Measurements from ENCODE around the gene PNPLA7. TPM values are rescaled to one million over a fixed set of nuclear protein-coding genes. Genes with fewer than 3 reads are reported as not detected.

Gene PNPLA7
- total and polyA plus RNA-seq, 2 of the 8 experiments (the other 6 are each of a cell fraction or from before 2014, with no cell fraction given): 0.35 to 0.47 TPM

GRCh38 chr9:137474271-137474670 lies 75.9 kb downstream of the PNPLA7 start:
- H3K36me3 ChIP-seq (ENCODE audit: control insufficient read depth in 2 of 4, insufficient read depth in 4 of 4, low read length in 3 of 4): no peaks in the 10 kb centered on the region
- no peak overlapping the region for H3K4me2 ChIP-seq (ENCODE audit: insufficient read depth in 1 of 2, low read depth in 2 of 2, low read length in 2 of 2)
- H3K9me3 ChIP-seq (ENCODE audit: insufficient read depth in 2 of 2, low read depth in 1 of 2, low read length in 1 of 2): peaks cover 4 to 11% of the 10 kb centered on the region in 2 experiments; a peak in 3 of 4 replicates
- no peaks in the 10 kb centered on the region for H3K23me2 ChIP-seq (ENCODE audit: low read depth, low read length)
- no peak overlapping the region for H3K23ac ChIP-seq (ENCODE audit: insufficient read length)
- no peak overlapping the region for H2AFZ ChIP-seq (ENCODE audit: low read length)
- ChIA-PET POLR2A (ENCODE audit: partially characterized antibody) (no interaction called here), CTCF (ENCODE audit: partially characterized antibody) (interaction anchor here (1.2 to 1.5 kb wide), 3 partner anchors 11 to 1246 kb away, joined by 3 to 4 read pairs (median 3); no protein-coding TSS in a partner anchor)
- TF ChIP-seq E2F6 (IDR thresholded peaks at IDR 0.05): no peak
- TF ChIP-seq RXRA (IDR thresholded peaks at IDR 0.05; ENCODE audit: insufficient read depth, low read depth, low read length): no peak
- TF ChIP-seq TAF1 (IDR thresholded peaks at IDR 0.05; ENCODE audit: low read depth, low read length): no peak
- no peak for TF ChIP-seq SRF (IDR thresholded peaks at IDR 0.05; ENCODE audit: low read depth, low read length)
- no peak for TF ChIP-seq RAD21 (IDR thresholded peaks at IDR 0.05 in 1 of 2, conservative IDR thresholded peaks at IDR 0.05 in 1 of 2; ENCODE audit: low read depth in 2 of 2, low read length in 2 of 2)
- DNase-seq (ENCODE audit: low read depth in 1 of 2, low spot score in 2 of 2): no peak
- H2BK120ac ChIP-seq (replicated peaks; ENCODE audit: low read depth, low read length): no peak overlapping the region
- H3K18ac ChIP-seq (ENCODE audit: extremely low read depth, low read length): no peak overlapping the region
- H2BK20ac ChIP-seq (ENCODE audit: low read length): no peak overlapping the region
- H3K79me2 ChIP-seq (ENCODE audit: control insufficient read depth in 1 of 2, insufficient read depth in 2 of 2, low read length in 2 of 2): no peaks in the 10 kb centered on the region
- 93% methylated on average over 16 of the region's 18 CpGs; no CpG with 5 or more reads in 1 of the 2 experiments for WGBS, 2 experiments (ENCODE audit: extremely low coverage in 1 of 2, insufficient coverage in 1 of 2, insufficient read length in 1 of 2, insufficient replicate concordance in 2 of 2, low coverage in 1 of 2, low lambda C conversion rate in 2 of 2, missing lambda C conversion rate in 1 of 2)
- no peak overlapping the region for H4K5ac ChIP-seq (ENCODE audit: insufficient read length, low read depth, low read length)
- H3K4ac ChIP-seq (replicated peaks; ENCODE audit: insufficient read length, low read depth, low read length): no peak overlapping the region
- FAIRE-seq: no peak
- H4K91ac ChIP-seq (replicated peaks; ENCODE audit: insufficient read length, low read length): no peak overlapping the region
- H2BK12ac ChIP-seq (ENCODE audit: low read depth, low read length): no peak overlapping the region
- H3K9ac ChIP-seq (replicated peaks in 1 of 4; ENCODE audit: extremely low read depth in 1 of 4, low read depth in 3 of 4, low read length in 3 of 4): no peak overlapping the region
- no peak overlapping the region for H3K4me3 ChIP-seq (ENCODE audit: extremely low read depth in 1 of 4, insufficient read depth in 2 of 4, low read depth in 3 of 4, low read length in 4 of 4)
- no peaks in the 10 kb centered on the region; a peak in 1 of 7 replicates for H3K27me3 ChIP-seq (replicated peaks in 1 of 4; ENCODE audit: control insufficient read depth in 3 of 4, extremely low read depth in 1 of 4, insufficient read depth in 3 of 4, low read length in 3 of 4)
- H2AK5ac ChIP-seq (ENCODE audit: low read depth, low read length): no peak overlapping the region
- H2BK5ac ChIP-seq (ENCODE audit: low read depth, low read length): no peak overlapping the region
- no peaks in the 10 kb centered on the region; a peak in 1 of 7 replicates for H3K4me1 ChIP-seq (replicated peaks in 1 of 4; ENCODE audit: control insufficient read depth in 3 of 4, insufficient read depth in 4 of 4, low read length in 3 of 4)
- no peaks in the 10 kb centered on the region for H3K79me1 ChIP-seq (ENCODE audit: low read depth, low read length)
- no peak overlapping the region for H4K8ac ChIP-seq (ENCODE audit: extremely low read depth, insufficient read depth, low read length)
- no peak overlapping the region for H3K27ac ChIP-seq (ENCODE audit: low read depth, low read length)
- no peak overlapping the region for H2BK15ac ChIP-seq (ENCODE audit: low read length)
- H4K20me1 ChIP-seq (replicated peaks in 1 of 2; ENCODE audit: control insufficient read depth in 1 of 2, insufficient read depth in 2 of 2, low read length in 2 of 2): no peaks in the 10 kb centered on the region
- H3K14ac ChIP-seq (ENCODE audit: insufficient read length): no peak overlapping the region
- no peak overlapping the region for H3K56ac ChIP-seq (replicated peaks; ENCODE audit: insufficient read length, low read depth, low read length)

All from H1 (cell line).